K562 (cell line): Measurements from ENCODE around the gene NOCT. TPM values are rescaled to one million over a fixed set of nuclear protein-coding genes. Genes with fewer than 3 reads are reported as not detected.

ENCODE experiments used
- ATAC-seq: fragments of 200-7000 bp; cut with Tn5 transposase; 3 replicates; pipeline ENCODE4 v1.9.1; 2020; ENCODE audit warnings: moderate library complexity
- BruUV-seq: library from RNA; stranded (reverse); fragments of 400-500 nt; replicated peaks from 2 replicates; lab custom pipeline; 2021; lab: Mats Ljungman, UMichigan
- CTCF ChIA-PET: fragments of 300-600 bp; formaldehyde crosslinking; extraction: SDS; loops from one replicate; lab custom pipeline; 2021; ENCODE audit warnings: low intra/inter-chr PET ratio; lab: Yijun Ruan, JAX
- POLR2A ChIA-PET: fragments of 300-600, 350-650 bp; sonication (Branson Sonifier 250); formaldehyde crosslinking; extraction: SDS; loops from one replicate; lab custom pipeline; 2021; ENCODE audit warnings: antibody characterized with exemption, inconsistent platforms; lab: Yijun Ruan, JAX
- DNase-seq, 4 experiments: peaks; one replicate each; pipeline versions ENCODE4 v3.0.0 to v3.0.0-alpha.2; 2011 to 2018; ENCODE audit warnings: low spot score in 3 of 4, mixed read lengths in 3 of 4; ENCODE audit errors: extremely low read depth in 1 of 4
- FAIRE-seq: peaks from 2 replicates; lab custom pipeline; 2011; peaks lifted over from hg19 to GRCh38; lab: Jason Lieb, UNC
- H2AFZ ChIP-seq: 2 replicates; pipeline ENCODE4 v1.6.0; 2011; ENCODE audit warnings: low read depth, low read length, control low read depth, inconsistent platforms
- H3K27ac ChIP-seq: fragments of 200-600 bp; 3 replicates; pipeline ENCODE4 v1.8.0; 2011; ENCODE audit warnings: low read depth, mild to moderate bottlenecking, control low read depth, inconsistent platforms, low read length, moderate library complexity, mixed read lengths; ENCODE audit errors: extremely low read depth
- H3K27me3 ChIP-seq, 2 experiments: fragments of 300-600 bp in 1 of 2; 2 replicates in 1 of 2; 3 replicates in 1 of 2; pipeline versions ENCODE4 v1.6.0 to v1.8.0; 2011; ENCODE audit warnings: inconsistent platforms in 2 of 2, low read length in 2 of 2, mild to moderate bottlenecking in 1 of 2, mixed read lengths in 1 of 2, moderate library complexity in 1 of 2; ENCODE audit not compliant: control insufficient read depth in 2 of 2, insufficient read depth in 2 of 2
- H3K36me3 ChIP-seq: fragments of 300-600 bp; 3 replicates; pipeline ENCODE4 v1.8.0; 2011; ENCODE audit warnings: mild to moderate bottlenecking, low read length, inconsistent platforms; ENCODE audit not compliant: control insufficient read depth, insufficient read depth
- H3K4me1 ChIP-seq, 2 experiments: fragments of 200-600 bp in 1 of 2; replicated peaks in 1 of 2; 2 replicates in 1 of 2; 3 replicates in 1 of 2; pipeline versions ENCODE4 v1.5.1 to v1.8.0; 2011; ENCODE audit warnings: inconsistent platforms in 2 of 2, low read length in 2 of 2, mild to moderate bottlenecking in 1 of 2, mixed read lengths in 1 of 2, moderate library complexity in 1 of 2; ENCODE audit not compliant: control insufficient read depth in 2 of 2, insufficient read depth in 2 of 2
- H3K4me2 ChIP-seq: 2 replicates; pipeline ENCODE4 v1.6.1; 2011; ENCODE audit warnings: low read length, control low read depth, inconsistent platforms, mixed read lengths; ENCODE audit not compliant: insufficient read depth
- H3K4me3 ChIP-seq: fragments of 200-600 bp; sonication (generic), shearing (Covaris generic); 2 replicates; pipeline ENCODE4 v1.5.1; 2016; ENCODE audit warnings: control low read depth, inconsistent platforms
- H3K79me2 ChIP-seq: fragments of 200-600 bp; 3 replicates; pipeline ENCODE4 v1.8.0; 2011; ENCODE audit warnings: low read length, inconsistent platforms; ENCODE audit not compliant: control insufficient read depth, insufficient read depth
- H3K9ac ChIP-seq, 2 experiments: 2 replicates each; pipeline versions ENCODE4 v1.6.0 to v1.6.1; 2011; ENCODE audit warnings: low read depth in 2 of 2, low read length in 2 of 2, control low read depth in 1 of 2, inconsistent platforms in 1 of 2, mild to moderate bottlenecking in 1 of 2, mixed read lengths in 1 of 2; ENCODE audit not compliant: insufficient read depth in 1 of 2
- H3K9me1 ChIP-seq: one replicate; pipeline ENCODE4 v1.6.0; 2011; ENCODE audit warnings: inconsistent platforms, mild to moderate bottlenecking, low read length, moderate library complexity; ENCODE audit not compliant: control insufficient read depth, insufficient read depth
- H3K9me3 ChIP-seq: replicated peaks from 2 replicates; pipeline ENCODE4 v1.5.1; 2011; ENCODE audit warnings: low read depth, low read length, inconsistent platforms; ENCODE audit not compliant: control insufficient read depth, insufficient read depth
- H4K20me1 ChIP-seq: replicated peaks from 2 replicates; pipeline ENCODE4 v1.6.1; 2011; ENCODE audit warnings: low read length, inconsistent platforms, mixed read lengths; ENCODE audit not compliant: control insufficient read depth, insufficient read depth
- ARID4B ChIP-seq: sonication (generic); formaldehyde crosslinking; IDR thresholded peaks from 2 replicates; pipeline ENCODE4 v1.8.0; 2022; ENCODE audit warnings: mild to moderate bottlenecking, missing genetic modification reagents
- DDX20 ChIP-seq: fragments of 450-650 bp; IDR thresholded peaks from 2 replicates; pipeline ENCODE4 v1.6.1; 2016; ENCODE audit warnings: missing genetic modification characterization, low read depth, mild to moderate bottlenecking, missing compliant biosample characterization, moderate library complexity
- DPF2 ChIP-seq: fragments of 450-650 bp; IDR thresholded peaks from 2 replicates; pipeline ENCODE4 v1.6.1; 2016
- HMG20B ChIP-seq: fragments of 250-450 bp; sonication (Bioruptor Pico); IDR thresholded peaks from 2 replicates; pipeline ENCODE4 v1.5.0; 2021; ENCODE audit warnings: mild to moderate bottlenecking
- HNRNPK ChIP-seq: fragments of 200-400 bp; formaldehyde crosslinking; IDR thresholded peaks from one replicate; pipeline ENCODE4 v1.6.1; 2018; ENCODE audit warnings: mild to moderate bottlenecking, low read depth, low read length; ENCODE audit not compliant: poor library complexity, severe bottlenecking
- TEAD4 ChIP-seq, 2 experiments: sonication (generic) in 1 of 2; formaldehyde crosslinking in 1 of 2; IDR thresholded peaks; 2 replicates each; pipeline versions ENCODE4 v1.6.1 to v1.8.0; 2012 to 2022; ENCODE audit warnings: borderline replicate concordance in 1 of 2, inconsistent platforms in 1 of 2, low read length in 1 of 2, mild to moderate bottlenecking in 1 of 2, missing genetic modification reagents in 1 of 2
- ZEB2 ChIP-seq: fragments of 450-650 bp; IDR thresholded peaks from 2 replicates; pipeline ENCODE4 v1.6.1; 2016
- ZNF324 ChIP-seq: fragments of 250-450 bp; sonication (Bioruptor Pico); IDR thresholded peaks from 2 replicates; pipeline ENCODE4 v1.4.0; 2020; ENCODE audit warnings: mild to moderate bottlenecking
- WGBS: fragments of 100-300 bp; shearing (Covaris generic); methylation state at CpG from one replicate; pipeline ENCODE4 v1.1.6; 2016; ENCODE audit warnings: low coverage, mixed read lengths; ENCODE audit not compliant: insufficient coverage; ENCODE audit errors: missing lambda C conversion rate; 5-methylcytosine and 5-hydroxymethylcytosine counted together
- in situ Hi-C: fragments of 300-500 bp; cut with MboI; formaldehyde crosslinking; loops from 4 replicates; pipeline ENCODE4 v1.15.0; 2018; ENCODE audit warnings: inconsistent platforms, mixed read lengths
- intact Hi-C: fragments of 100-400 bp; cut with micrococcal nuclease; formaldehyde crosslinking; loops from 2 replicates; pipeline ENCODE4 v1.14.2; 2022
- polyA plus RNA-seq, 8 experiments: library from polyadenylated mRNA; depleted of rRNA in 4 of 8; stranded (reverse) in 5 of 8; unstranded in 3 of 8; fragments of >200 nt; fragmentation: Nextera tagmentation in 2 of 8; fragmentation: Illumina TruSeq in 1 of 8; extraction: Ambion mirVana in 2 of 8; extraction: Trizol in 1 of 8; gene quantifications; 2 replicates each; pipeline versions ENCODE4 v1.2.1 to v1.2.3, GENCODE V29; 2011 to 2014; ENCODE audit warnings: inconsistent platforms in 1 of 8, missing spikeins in 1 of 8
- total RNA-seq, 7 experiments: library from RNA; depleted of rRNA in 6 of 7; stranded (reverse); fragments of >200 nt in 6 of 7; fragmentation: Illumina TruSeq in 2 of 7; extraction: Trizol in 2 of 7; gene quantifications; 2 replicates each; pipeline versions ENCODE4 v1.2.1 to v1.2.3, GENCODE V29; 2011 to 2021; ENCODE audit warnings: low replicate concordance in 1 of 7
- TF ChIP-seq, protein P1 (sequence below), 3 experiments: IDR thresholded peaks in 2 of 3; conservative IDR thresholded peaks in 1 of 3; 2 replicates each; pipeline ENCODE4 v1.5.1; 2011 to 2012; ENCODE audit warnings: low read length in 3 of 3, mild to moderate bottlenecking in 3 of 3, control low read depth in 2 of 3, improper control_type of control experiment in 1 of 3, inconsistent platforms in 1 of 3, low read depth in 1 of 3, mixed read lengths in 1 of 3, moderate library complexity in 1 of 3; ENCODE audit not compliant: insufficient read depth in 2 of 3
- TF ChIP-seq, protein P2 (sequence below): fragments of 250-450 bp; sonication (Bioruptor Pico); IDR thresholded peaks from 2 replicates; pipeline ENCODE4 v1.9.0; 2021; ENCODE audit warnings: mild to moderate bottlenecking
- TF ChIP-seq, protein P3 (sequence below): fragments of 450-650 bp; formaldehyde crosslinking; IDR thresholded peaks from 2 replicates; pipeline ENCODE4 v1.4.0; 2022; ENCODE audit warnings: mild to moderate bottlenecking, moderate library complexity
- TF ChIP-seq, protein P4 (sequence below): fragments of 250-450 bp; sonication (Bioruptor Pico); IDR thresholded peaks from 2 replicates; pipeline ENCODE4 v1.5.0; 2021

NOCT gene
- total and polyA plus RNA-seq, 9 of the 15 experiments (the other 6 are each of a cell fraction or from before 2014, with no cell fraction given), result 1.3 to 20.2 (median 11.1) TPM

DNA sequence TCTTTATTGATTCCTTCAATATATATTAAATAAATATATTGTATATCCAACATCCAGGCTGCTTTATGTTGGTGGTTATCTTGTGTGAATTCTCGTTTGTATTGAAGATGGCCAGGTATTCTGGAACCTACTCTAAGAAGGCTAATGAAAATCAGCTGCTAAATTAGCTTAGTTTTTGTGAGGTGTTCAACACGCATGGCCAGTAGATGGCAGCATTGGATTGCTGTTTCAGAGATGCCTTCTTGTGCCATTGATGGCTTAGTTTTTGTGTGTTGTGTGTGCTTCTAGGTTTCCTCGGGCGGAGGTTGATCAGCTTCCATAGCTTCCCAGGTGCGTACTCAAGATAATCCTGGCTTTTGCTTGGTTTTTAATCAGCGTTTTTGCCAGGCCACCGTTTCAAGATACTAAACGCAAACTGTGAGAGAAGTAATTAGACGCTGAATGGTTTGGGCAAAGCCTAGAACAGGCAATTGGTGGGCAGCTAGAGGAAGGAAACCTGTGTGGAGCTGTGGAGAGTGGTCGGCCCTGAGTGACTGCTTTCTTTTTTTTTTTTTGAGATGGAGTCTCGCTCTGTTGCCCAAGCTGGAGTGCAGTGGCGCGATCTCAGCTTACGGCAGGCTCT lies 15.1 kb downstream of the NOCT start:
- BruUV-seq, result no TSS peak
- intact Hi-C loops (loop anchor here (1.0 to 10.0 kb wide), 6 partner anchors 54 to 614 kb away; partner anchors contain the start of gene ELF2), in situ Hi-C loops (loop anchor here (25.0 kb wide), 1 partner anchor 507 kb away; no protein-coding TSS in a partner anchor)
- peaks cover 0 to 3% of the 10 kb centered on the region in 2 experiments; a peak in 2 of 5 replicates for H3K4me1 ChIP-seq
- no peak overlapping the region for H3K9ac ChIP-seq
- WGBS, result 39% methylated on average over 10 of the region's 14 CpGs
- POLR2A ChIA-PET, result interaction anchor here (0.5 to 4.3 kb wide), 8 partner anchors 12 to 612 kb away, joined by 3 to 52 read pairs (median 4); no protein-coding TSS in a partner anchor
- peaks cover 30% of the 10 kb centered on the region for H3K36me3 ChIP-seq
- CTCF ChIA-PET, result interaction anchor here (0.9 to 1.7 kb wide), 3 partner anchors 500 to 1330 kb away, joined by 3 to 8 read pairs (median 4); no protein-coding TSS in a partner anchor
- H4K20me1 ChIP-seq, result no peaks in the 10 kb centered on the region; the same call in 1 of the 2 replicates
- H2AFZ ChIP-seq, result no peak overlapping the region
- no peak overlapping the region for H3K4me3 ChIP-seq
- H3K9me1 ChIP-seq, result no peaks in the 10 kb centered on the region
- H3K4me2 ChIP-seq, result 0 out of 2 replicates have a peak overlapping the region, but pooled peaks have one; percentile 0
- FAIRE-seq (peak; percentile 99), ATAC-seq (peak; percentile 84), DNase-seq (peak; percentile 56 to 85 (median 60))
- peaks cover 88% of the 10 kb centered on the region for H3K79me2 ChIP-seq
- H3K9me3 ChIP-seq, result no peaks in the 10 kb centered on the region
- no peaks in the 10 kb centered on the region for H3K27me3 ChIP-seq
- H3K27ac ChIP-seq, result no peak overlapping the region
- TF ChIP-seq ARID4B (CRISPR knock-in tag) (no peak), DPF2 (no peak), DDX20 (tag) (no peak), HMG20B (CRISPR knock-in tag) (no peak), HNRNPK (no peak), ZEB2 (no peak), TEAD4 (IDR thresholded peaks at IDR 0.05; ENCODE audit: low read length) (no peak), TEAD4 (CRISPR knock-in tag; IDR thresholded peaks at IDR 0.05; ENCODE audit: borderline replicate concordance) (no peak), ZNF324 (CRISPR knock-in tag) (no peak)
- TF ChIP-seq, protein P1, sequence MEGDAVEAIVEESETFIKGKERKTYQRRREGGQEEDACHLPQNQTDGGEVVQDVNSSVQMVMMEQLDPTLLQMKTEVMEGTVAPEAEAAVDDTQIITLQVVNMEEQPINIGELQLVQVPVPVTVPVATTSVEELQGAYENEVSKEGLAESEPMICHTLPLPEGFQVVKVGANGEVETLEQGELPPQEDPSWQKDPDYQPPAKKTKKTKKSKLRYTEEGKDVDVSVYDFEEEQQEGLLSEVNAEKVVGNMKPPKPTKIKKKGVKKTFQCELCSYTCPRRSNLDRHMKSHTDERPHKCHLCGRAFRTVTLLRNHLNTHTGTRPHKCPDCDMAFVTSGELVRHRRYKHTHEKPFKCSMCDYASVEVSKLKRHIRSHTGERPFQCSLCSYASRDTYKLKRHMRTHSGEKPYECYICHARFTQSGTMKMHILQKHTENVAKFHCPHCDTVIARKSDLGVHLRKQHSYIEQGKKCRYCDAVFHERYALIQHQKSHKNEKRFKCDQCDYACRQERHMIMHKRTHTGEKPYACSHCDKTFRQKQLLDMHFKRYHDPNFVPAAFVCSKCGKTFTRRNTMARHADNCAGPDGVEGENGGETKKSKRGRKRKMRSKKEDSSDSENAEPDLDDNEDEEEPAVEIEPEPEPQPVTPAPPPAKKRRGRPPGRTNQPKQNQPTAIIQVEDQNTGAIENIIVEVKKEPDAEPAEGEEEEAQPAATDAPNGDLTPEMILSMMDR (IDR thresholded peaks at IDR 0.05 in 2 of 3, conservative IDR thresholded peaks at IDR 0.05 in 1 of 3; ENCODE audit: insufficient read depth in 2 of 3, low read depth in 1 of 3, low read length in 3 of 3), result peak; percentile 71 to 91 (median 82)
- TF ChIP-seq, protein P2, sequence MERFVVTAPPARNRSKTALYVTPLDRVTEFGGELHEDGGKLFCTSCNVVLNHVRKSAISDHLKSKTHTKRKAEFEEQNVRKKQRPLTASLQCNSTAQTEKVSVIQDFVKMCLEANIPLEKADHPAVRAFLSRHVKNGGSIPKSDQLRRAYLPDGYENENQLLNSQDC (CRISPR knock-in tag), result no peak
- TF ChIP-seq, protein P3, sequence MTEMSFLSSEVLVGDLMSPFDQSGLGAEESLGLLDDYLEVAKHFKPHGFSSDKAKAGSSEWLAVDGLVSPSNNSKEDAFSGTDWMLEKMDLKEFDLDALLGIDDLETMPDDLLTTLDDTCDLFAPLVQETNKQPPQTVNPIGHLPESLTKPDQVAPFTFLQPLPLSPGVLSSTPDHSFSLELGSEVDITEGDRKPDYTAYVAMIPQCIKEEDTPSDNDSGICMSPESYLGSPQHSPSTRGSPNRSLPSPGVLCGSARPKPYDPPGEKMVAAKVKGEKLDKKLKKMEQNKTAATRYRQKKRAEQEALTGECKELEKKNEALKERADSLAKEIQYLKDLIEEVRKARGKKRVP, result no peak
- TF ChIP-seq, protein P4, sequence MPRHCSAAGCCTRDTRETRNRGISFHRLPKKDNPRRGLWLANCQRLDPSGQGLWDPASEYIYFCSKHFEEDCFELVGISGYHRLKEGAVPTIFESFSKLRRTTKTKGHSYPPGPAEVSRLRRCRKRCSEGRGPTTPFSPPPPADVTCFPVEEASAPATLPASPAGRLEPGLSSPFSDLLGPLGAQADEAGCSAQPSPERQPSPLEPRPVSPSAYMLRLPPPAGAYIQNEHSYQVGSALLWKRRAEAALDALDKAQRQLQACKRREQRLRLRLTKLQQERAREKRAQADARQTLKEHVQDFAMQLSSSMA, result no peak
